Thyroid gland (tissue), 4 donors: ENCODE measurements around the gene OGFR.

Source experiments
- POLR2A ChIP-seq, 2 donors: fragments of 450-650 bp; IDR thresholded peaks; one replicate each; pipeline ENCODE4 v1.6.1; 2017; ENCODE audit warnings: antibody characterized with exemption in 2 of 2, mild to moderate bottlenecking in 2 of 2, moderate library complexity in 1 of 2
- TF ChIP-seq, protein P1 (sequence below), 6 experiments: fragments of 200-600 bp in 3 of 6; fragments of 450-650 bp in 3 of 6; sonication (generic) in 3 of 6; IDR thresholded peaks; one replicate each; pipeline ENCODE4 v1.5.1; 2016 to 2019; ENCODE audit warnings: antibody characterized with exemption in 6 of 6, mild to moderate bottlenecking in 2 of 6, inconsistent platforms in 1 of 6, moderate library complexity in 1 of 6

DNA sequence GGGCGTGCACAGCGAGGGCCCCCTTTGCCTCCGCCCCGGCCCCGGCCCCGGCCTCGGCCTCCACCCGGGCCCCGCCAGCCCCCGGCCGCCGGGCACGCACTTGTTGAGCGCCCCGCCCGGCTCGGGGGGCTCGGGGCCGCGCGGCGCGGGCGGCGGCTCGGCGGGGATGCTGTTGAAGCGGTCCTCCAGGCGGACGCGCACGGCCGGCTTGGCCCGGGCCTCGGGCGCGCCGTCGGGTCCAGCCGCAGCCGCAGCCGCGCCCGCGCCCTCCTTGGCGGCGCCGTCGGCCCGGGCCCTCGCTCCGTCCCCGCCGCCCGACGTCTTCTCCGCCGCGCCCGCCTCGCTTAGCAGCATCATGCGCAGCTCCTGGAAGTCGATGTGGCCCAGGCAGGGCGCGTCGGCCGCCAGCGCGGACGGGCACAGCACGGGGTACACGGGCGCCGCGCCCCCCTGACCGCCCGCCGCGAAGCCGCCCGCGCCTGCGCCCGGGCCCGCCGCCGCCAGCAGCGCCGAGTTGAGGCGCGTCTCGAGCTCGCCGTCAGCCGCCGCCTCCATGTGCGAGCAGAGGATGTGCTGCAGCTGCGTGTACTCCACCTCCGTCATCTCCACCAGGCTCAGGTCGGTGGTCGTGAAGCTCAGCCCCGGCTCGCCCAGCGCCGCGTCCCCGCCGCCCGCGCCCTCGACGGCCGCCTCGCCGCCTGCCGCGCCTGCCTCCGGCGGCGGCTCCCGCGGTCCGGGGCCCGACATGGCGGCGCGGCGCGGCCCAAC, 56.5 kb downstream of the OGFR start:
- TF ChIP-seq, protein P1, sequence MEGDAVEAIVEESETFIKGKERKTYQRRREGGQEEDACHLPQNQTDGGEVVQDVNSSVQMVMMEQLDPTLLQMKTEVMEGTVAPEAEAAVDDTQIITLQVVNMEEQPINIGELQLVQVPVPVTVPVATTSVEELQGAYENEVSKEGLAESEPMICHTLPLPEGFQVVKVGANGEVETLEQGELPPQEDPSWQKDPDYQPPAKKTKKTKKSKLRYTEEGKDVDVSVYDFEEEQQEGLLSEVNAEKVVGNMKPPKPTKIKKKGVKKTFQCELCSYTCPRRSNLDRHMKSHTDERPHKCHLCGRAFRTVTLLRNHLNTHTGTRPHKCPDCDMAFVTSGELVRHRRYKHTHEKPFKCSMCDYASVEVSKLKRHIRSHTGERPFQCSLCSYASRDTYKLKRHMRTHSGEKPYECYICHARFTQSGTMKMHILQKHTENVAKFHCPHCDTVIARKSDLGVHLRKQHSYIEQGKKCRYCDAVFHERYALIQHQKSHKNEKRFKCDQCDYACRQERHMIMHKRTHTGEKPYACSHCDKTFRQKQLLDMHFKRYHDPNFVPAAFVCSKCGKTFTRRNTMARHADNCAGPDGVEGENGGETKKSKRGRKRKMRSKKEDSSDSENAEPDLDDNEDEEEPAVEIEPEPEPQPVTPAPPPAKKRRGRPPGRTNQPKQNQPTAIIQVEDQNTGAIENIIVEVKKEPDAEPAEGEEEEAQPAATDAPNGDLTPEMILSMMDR (IDR thresholded peaks at IDR 0.05) = no peak
- no peak for TF ChIP-seq POLR2A (IDR thresholded peaks at IDR 0.05)
